CD4-positive, CD25-positive, alpha-beta regulatory T cell (primary cell): Measurements from ENCODE around the gene LIPC. TPM values are rescaled to one million over a fixed set of nuclear protein-coding genes. Genes with fewer than 3 reads are reported as not detected.

Experiments
- ATAC-seq, 2 donors: fragments of 150-1000 bp; cut with Tn5 transposase; one replicate each; pipeline ENCODE4 v1.10.0; 2021; ENCODE audit warnings: low read depth in 2 of 2, moderate number of reproducible peaks in 2 of 2, moderate library complexity in 1 of 2
- DNase-seq, 3 donors: peaks; one replicate each; pipeline versions ENCODE4 v3.0.0 to v3.0.0-alpha.2; 2012 to 2022; ENCODE audit warnings: mixed read lengths in 1 of 3
- H3K27ac ChIP-seq: one replicate; pipeline ENCODE4 v1.7.0; 2013; ENCODE audit warnings: mild to moderate bottlenecking, low read length; ENCODE audit not compliant: insufficient read depth, poor library complexity, severe bottlenecking
- H3K27me3 ChIP-seq: one replicate; pipeline ENCODE4 v1.7.0; 2013; ENCODE audit warnings: low read length; ENCODE audit not compliant: control insufficient read depth, insufficient read depth
- H3K36me3 ChIP-seq: one replicate; pipeline ENCODE4 v1.7.0; 2013; ENCODE audit warnings: mild to moderate bottlenecking, low read length, moderate library complexity; ENCODE audit not compliant: control insufficient read depth, insufficient read depth
- H3K4me1 ChIP-seq: 2 replicates; pipeline ENCODE4 v1.7.0; 2013; ENCODE audit warnings: mild to moderate bottlenecking, low read length; ENCODE audit not compliant: insufficient read depth, control insufficient read depth, poor library complexity, severe bottlenecking
- H3K4me3 ChIP-seq: one replicate; pipeline ENCODE4 v1.7.0; 2013; ENCODE audit warnings: low read depth, mild to moderate bottlenecking, low read length, moderate library complexity
- H3K9me3 ChIP-seq, 2 experiments: 1 replicate in 1 of 2; 2 replicates in 1 of 2; pipeline ENCODE4 v1.7.0; 2013; ENCODE audit warnings: low read length in 2 of 2, mild to moderate bottlenecking in 1 of 2, moderate library complexity in 1 of 2; ENCODE audit not compliant: control insufficient read depth in 2 of 2
- H3K27ac Mint-ChIP-seq, 3 donors: one replicate each; pipeline ENCODE4 v1.8.0; 2020 to 2022; ENCODE audit warnings: mild to moderate bottlenecking in 3 of 3, mixed read lengths in 3 of 3, moderate library complexity in 2 of 3
- H3K27me3 Mint-ChIP-seq: one replicate; pipeline ENCODE4 v1.8.0; 2022; ENCODE audit warnings: mild to moderate bottlenecking, mixed read lengths
- H3K36me3 Mint-ChIP-seq: one replicate; pipeline ENCODE4 v1.8.0; 2020; ENCODE audit warnings: mixed read lengths
- H3K4me1 Mint-ChIP-seq, 4 donors: one replicate each; pipeline ENCODE4 v1.8.0; 2020 to 2022; ENCODE audit warnings: mixed read lengths in 4 of 4, mild to moderate bottlenecking in 1 of 4
- H3K4me3 Mint-ChIP-seq, 4 donors: one replicate each; pipeline ENCODE4 v1.8.0; 2020 to 2022; ENCODE audit warnings: mild to moderate bottlenecking in 4 of 4, mixed read lengths in 4 of 4, moderate library complexity in 3 of 4
- H3K9me3 Mint-ChIP-seq, 7 donors: one replicate each; pipeline ENCODE4 v1.8.0; 2020 to 2022; ENCODE audit warnings: mixed read lengths in 7 of 7, mild to moderate bottlenecking in 3 of 7, moderate library complexity in 2 of 7
- polyA plus RNA-seq, 4 donors: library from polyadenylated mRNA; unstranded; fragments of 300-500 nt; fragmentation: Illumina TruSeq; gene quantifications; one replicate each; pipeline ENCODE4 v1.2.3, GENCODE V29; 2021
- total RNA-seq: library from RNA; stranded (reverse); gene quantifications from one replicate; pipeline ENCODE4 v1.2.3, GENCODE V29; 2022

The LIPC gene
- total and polyA plus RNA-seq, 5 donors from 2014 or later: 0.54 to 1.7 (median 1.6) TPM

- no peaks in the 10 kb centered on the region for H3K9me3 ChIP-seq
- H3K27me3 ChIP-seq: no peaks in the 10 kb centered on the region
- H3K4me1 ChIP-seq: no peaks in the 10 kb centered on the region
- no peaks in the 10 kb centered on the region for H3K36me3 ChIP-seq
- no peak overlapping the region for H3K27ac ChIP-seq
- H3K27ac Mint-ChIP-seq: no peak overlapping the region
- H3K9me3 Mint-ChIP-seq: peaks cover 0 to 2% (median 0%) of the 10 kb centered on the region in 7 donors
- ATAC-seq (no peak), DNase-seq (no peak)
- H3K27me3 Mint-ChIP-seq: no peaks in the 10 kb centered on the region
- H3K36me3 Mint-ChIP-seq: no peaks in the 10 kb centered on the region
- no peak overlapping the region for H3K4me3 Mint-ChIP-seq
- H3K4me1 Mint-ChIP-seq: peaks cover 0 to 5% (median 2%) of the 10 kb centered on the region in 4 donors
- no peak overlapping the region for H3K4me3 ChIP-seq
These were observed 6.0 kb upstream of the LIPC start for GRCh38 chr15:58425834-58426233.

GRCh38 chr15:58426501-58426900 lies 5.3 kb upstream of the LIPC start:
- H3K27ac Mint-ChIP-seq: no peak overlapping the region
- Histone ChIP-seq H3K27me3 (no peaks in the 10 kb centered on the region), H3K4me1 (no peaks in the 10 kb centered on the region), H3K4me3 (no peak overlapping the region), H3K27ac (no peak overlapping the region), H3K36me3 (no peaks in the 10 kb centered on the region), H3K9me3 (no peaks in the 10 kb centered on the region)
- H3K4me3 Mint-ChIP-seq: no peak overlapping the region
- H3K27me3 Mint-ChIP-seq: no peaks in the 10 kb centered on the region
- DNase-seq: no peak
- H3K4me1 Mint-ChIP-seq: peaks cover 0 to 2% (median 0%) of the 10 kb centered on the region in 4 donors
- no peak for ATAC-seq
- H3K9me3 Mint-ChIP-seq: peaks cover 0 to 2% (median 0%) of the 10 kb centered on the region in 7 donors
- no peaks in the 10 kb centered on the region for H3K36me3 Mint-ChIP-seq

DNA sequence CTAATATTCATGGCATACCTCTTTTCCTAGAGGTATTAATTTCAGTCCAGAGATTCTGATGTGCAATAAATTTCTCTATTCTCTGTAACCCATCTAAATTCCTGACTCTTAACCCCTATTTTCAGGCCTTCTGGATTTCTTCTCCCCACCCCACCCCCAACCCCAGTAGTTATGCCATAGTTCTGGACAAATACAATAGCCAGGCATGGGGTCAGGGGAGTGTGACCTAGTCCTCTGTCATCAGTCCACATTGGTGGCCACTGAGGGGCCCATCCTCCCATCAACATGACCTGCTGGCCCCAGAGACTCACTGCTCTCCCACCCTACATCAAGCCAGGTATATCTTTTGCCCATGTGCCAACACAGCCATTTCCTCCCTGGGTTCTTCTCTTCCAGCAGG lies 3.8 kb upstream of the LIPC start:
- H3K27me3 Mint-ChIP-seq: no peaks in the 10 kb centered on the region
- H3K36me3 Mint-ChIP-seq: no peaks in the 10 kb centered on the region
- H3K4me3 ChIP-seq: no peak overlapping the region
- H3K9me3 ChIP-seq: no peaks in the 10 kb centered on the region
- no peak overlapping the region for H3K27ac Mint-ChIP-seq
- H3K27ac ChIP-seq: no peak overlapping the region
- ATAC-seq (no peak), DNase-seq (no peak)
- H3K9me3 Mint-ChIP-seq: peaks cover 0 to 2% (median 0%) of the 10 kb centered on the region in 7 donors
- no peaks in the 10 kb centered on the region for H3K36me3 ChIP-seq
- H3K4me1 Mint-ChIP-seq: peaks cover 0 to 2% (median 0%) of the 10 kb centered on the region in 4 donors
- H3K27me3 ChIP-seq: no peaks in the 10 kb centered on the region
- H3K4me3 Mint-ChIP-seq: no peak overlapping the region
- no peaks in the 10 kb centered on the region for H3K4me1 ChIP-seq

DNA sequence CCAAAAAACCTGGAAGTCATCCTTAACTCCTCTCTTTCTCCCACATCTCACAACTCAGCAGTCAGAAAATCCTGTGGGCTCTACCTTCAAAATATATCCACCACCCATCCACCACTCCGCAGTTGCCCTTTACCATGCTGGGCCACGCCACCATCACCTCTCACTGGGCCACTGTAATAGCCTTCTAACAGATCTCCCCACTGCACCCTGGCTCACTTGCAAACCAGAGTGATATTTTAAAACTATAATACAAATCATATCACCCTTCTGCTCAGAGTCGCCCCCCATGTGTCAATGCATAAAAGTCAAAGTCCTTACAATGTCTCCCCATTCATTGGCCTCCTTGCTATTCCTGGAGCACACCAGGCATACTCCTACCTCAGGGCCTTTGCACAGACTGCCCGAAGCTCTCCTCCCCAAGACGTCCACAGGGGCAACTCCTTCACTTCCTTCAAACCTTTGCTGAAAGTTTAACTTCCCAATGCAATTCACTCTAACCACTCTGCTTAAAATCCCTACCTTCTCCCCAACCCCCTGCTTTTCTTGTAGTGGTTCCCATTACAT lies 1.5 kb upstream of the LIPC start:
- H3K9me3 Mint-ChIP-seq: peaks cover 0 to 2% (median 0%) of the 10 kb centered on the region in 7 donors
- Histone ChIP-seq H3K4me1 (no peaks in the 10 kb centered on the region), H3K27ac (no peak overlapping the region), H3K36me3 (no peaks in the 10 kb centered on the region), H3K9me3 (no peaks in the 10 kb centered on the region), H3K27me3 (no peaks in the 10 kb centered on the region), H3K4me3 (no peak overlapping the region)
- H3K4me3 Mint-ChIP-seq: no peak overlapping the region
- no peak for DNase-seq
- H3K4me1 Mint-ChIP-seq: no peaks in the 10 kb centered on the region
- peak overlapping the region in 1 of 3 donors; percentile 74 for H3K27ac Mint-ChIP-seq
- no peaks in the 10 kb centered on the region for H3K36me3 Mint-ChIP-seq
- no peaks in the 10 kb centered on the region for H3K27me3 Mint-ChIP-seq
- no peak for ATAC-seq

GRCh38 chr15:58432401-58432800 lies 610 bp downstream of the LIPC start:
- Histone ChIP-seq H3K9me3 (no peaks in the 10 kb centered on the region), H3K36me3 (no peaks in the 10 kb centered on the region), H3K27ac (no peak overlapping the region), H3K27me3 (no peaks in the 10 kb centered on the region), H3K4me1 (no peaks in the 10 kb centered on the region), H3K4me3 (no peak overlapping the region)
- Mint-ChIP-seq H3K4me1 (no peaks in the 10 kb centered on the region), H3K9me3 (peaks cover 0 to 2% (median 0%) of the 10 kb centered on the region in 7 donors), H3K36me3 (no peaks in the 10 kb centered on the region), H3K4me3 (no peak overlapping the region), H3K27ac (no peak overlapping the region), H3K27me3 (no peaks in the 10 kb centered on the region)
- no peak for ATAC-seq
- no peak for DNase-seq

GRCh38 chr15:58433597-58434333 lies 2.0 kb downstream of the LIPC start:
- Mint-ChIP-seq H3K27ac (no peak overlapping the region), H3K4me1 (peaks cover 0 to 2% (median under 1%) of the 10 kb centered on the region in 4 donors), H3K9me3 (no peaks in the 10 kb centered on the region), H3K4me3 (no peak overlapping the region), H3K36me3 (no peaks in the 10 kb centered on the region), H3K27me3 (peaks cover 1% of the 10 kb centered on the region)
- Histone ChIP-seq H3K27ac (no peak overlapping the region), H3K27me3 (no peaks in the 10 kb centered on the region), H3K4me3 (no peak overlapping the region), H3K4me1 (no peaks in the 10 kb centered on the region), H3K9me3 (no peaks in the 10 kb centered on the region), H3K36me3 (no peaks in the 10 kb centered on the region)
- DNase-seq: no peak
- ATAC-seq: no peak

DNA sequence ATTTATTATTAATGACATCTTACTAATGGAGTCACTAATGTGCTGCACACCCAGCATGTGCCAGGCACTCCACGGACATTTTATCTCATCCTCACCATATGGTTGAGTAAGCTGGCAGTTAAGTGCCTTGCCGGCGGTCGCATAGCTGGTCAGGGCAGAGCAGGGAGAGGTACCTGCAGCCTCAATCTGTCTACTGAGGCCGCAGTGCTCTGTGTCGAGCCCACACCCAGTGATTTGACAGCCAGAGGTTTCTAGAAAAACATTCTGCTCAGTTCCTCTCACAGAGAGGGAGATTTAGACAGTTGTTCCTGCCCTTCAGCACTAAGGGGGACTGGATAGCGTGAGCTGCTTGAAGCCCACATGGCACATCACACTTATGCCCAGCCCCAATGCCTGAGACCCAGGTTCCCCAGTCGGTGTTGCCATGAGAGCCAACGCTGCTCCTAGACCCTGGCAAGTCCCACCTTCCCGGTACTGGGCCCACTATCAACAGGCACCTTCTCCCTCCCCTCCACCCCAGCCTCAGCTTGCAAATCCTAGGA lies 2.6 kb downstream of the LIPC start:
- no peak overlapping the region for H3K27ac ChIP-seq
- H3K9me3 Mint-ChIP-seq: no peaks in the 10 kb centered on the region
- H3K27me3 ChIP-seq: no peaks in the 10 kb centered on the region
- H3K4me1 Mint-ChIP-seq: peaks cover 0 to 6% (median 2%) of the 10 kb centered on the region in 4 donors
- H3K27ac Mint-ChIP-seq: no peak overlapping the region
- no peaks in the 10 kb centered on the region for H3K36me3 Mint-ChIP-seq
- DNase-seq (no peak), ATAC-seq (no peak)
- no peak overlapping the region for H3K4me3 Mint-ChIP-seq
- no peaks in the 10 kb centered on the region for H3K4me1 ChIP-seq
- no peak overlapping the region for H3K4me3 ChIP-seq
- peaks cover 4% of the 10 kb centered on the region for H3K27me3 Mint-ChIP-seq
- H3K9me3 ChIP-seq: no peaks in the 10 kb centered on the region
- no peaks in the 10 kb centered on the region for H3K36me3 ChIP-seq
